GM19452 (cell line): ENCODE results near the gene AGAP2.
"Not testable (repeated sequence)": the region's sequence is repeated elsewhere in the genome, so short reads cannot be mapped to it uniquely, and the experiment has no call there.

Experiments
- ATAC-seq: cut with Tn5 transposase; IDR thresholded peaks from one replicate; pipeline ENCODE4 v1.9.1; 2021; ENCODE audit not compliant: unreplicated experiment

Gene AGAP2

GRCh38 chr12:57724003-57724935 lies 14.3 kb downstream of the AGAP2 start:
- no peak for ATAC-seq

GRCh38 chr12:57723630-57723962 lies 14.9 kb downstream of the AGAP2 start:
- no peak for ATAC-seq

GRCh38 chr12:57722716-57723629 lies 15.6 kb downstream of the AGAP2 start:
- ATAC-seq, result no peak

- not testable (repeated sequence) for ATAC-seq
Observed at GRCh38 chr12:57721846-57722608, 16.5 kb downstream of the AGAP2 start.

GRCh38 chr12:57720606-57721595 lies 17.6 kb downstream of the AGAP2 start:
- no peak for ATAC-seq

GRCh38 chr12:57719777-57720605 lies 18.6 kb downstream of the AGAP2 start:
- ATAC-seq, result no peak

- ATAC-seq, result no peak
Observed at GRCh38 chr12:57718641-57719528, 19.7 kb downstream of the AGAP2 start.

- no peak for ATAC-seq
Observed at GRCh38 chr12:57717846-57718640, 20.5 kb downstream of the AGAP2 start.

- ATAC-seq, result no peak
Observed at GRCh38 chr12:57717131-57717530, 21.4 kb downstream of the AGAP2 start.

GRCh38 chr12:57716305-57716704 lies 22.2 kb downstream of the AGAP2 start:
- no peak for ATAC-seq

- ATAC-seq, result no peak
Observed at GRCh38 chr12:57715786-57716185, 22.8 kb downstream of the AGAP2 start.

GRCh38 chr12:57715036-57715748 lies 23.4 kb downstream of the AGAP2 start:
- ATAC-seq, result not testable (repeated sequence)

- no peak for ATAC-seq
Observed at GRCh38 chr12:57713209-57713608, 25.3 kb downstream of the AGAP2 start.

- ATAC-seq, result no peak
Observed at GRCh38 chr12:57712701-57713100, 25.8 kb downstream of the AGAP2 start.

GRCh38 chr12:57708296-57708695 lies 30.2 kb downstream of the AGAP2 start:
- no peak for ATAC-seq

- no peak for ATAC-seq
Observed at GRCh38 chr12:57707250-57707649, 31.3 kb downstream of the AGAP2 start.

- ATAC-seq, result no peak
Observed at GRCh38 chr12:57700317-57700716, 38.2 kb downstream of the AGAP2 start.
